K562 (cell line): ENCODE measurements around the gene NUP62. TPM values are rescaled to one million over a fixed set of nuclear protein-coding genes. Genes with fewer than 3 reads are reported as not detected.

Experiments used
- CBX8 ChIP-seq: fragments of 200-600 bp; sonication (generic); IDR thresholded peaks from 2 replicates; pipeline ENCODE4 v1.6.1; 2012; ENCODE audit warnings: borderline replicate concordance, mixed run types, low read depth, mild to moderate bottlenecking, moderate library complexity, mixed read lengths, low read length, control low read depth, inconsistent platforms; ENCODE audit not compliant: poor library complexity, severe bottlenecking; ENCODE audit errors: extremely low read depth
- CTBP1 ChIP-seq: fragments of 450-650 bp; IDR thresholded peaks from 2 replicates; pipeline ENCODE4 v1.6.1; 2016; ENCODE audit warnings: borderline replicate concordance
- CUX1 ChIP-seq: fragments of 200-800 bp; sonication (Bioruptor generic); IDR thresholded peaks from 2 replicates; pipeline ENCODE4 v1.6.1; 2016; ENCODE audit warnings: missing genetic modification characterization, missing compliant biosample characterization
- TEAD1 ChIP-seq, 2 experiments: fragments of 450-650 bp in 1 of 2; sonication (generic) in 1 of 2; formaldehyde crosslinking; IDR thresholded peaks; 2 replicates each; pipeline versions ENCODE4 v1.4.0 to v1.8.0; 2020 to 2022; ENCODE audit warnings: mild to moderate bottlenecking in 2 of 2, missing genetic modification reagents in 1 of 2
- ZNF253 ChIP-seq: fragments of 250-450 bp; sonication (Bioruptor Pico); conservative IDR thresholded peaks from 2 replicates; pipeline ENCODE4 v1.6.1; 2021; ENCODE audit warnings: mild to moderate bottlenecking
- ZNF444 ChIP-seq: fragments of 250-450 bp; sonication (Bioruptor Pico); IDR thresholded peaks from 2 replicates; pipeline ENCODE4 v1.4.0; 2020; ENCODE audit warnings: mild to moderate bottlenecking, moderate library complexity
- ZNF75A ChIP-seq: fragments of 450-650 bp; formaldehyde crosslinking; IDR thresholded peaks from 2 replicates; pipeline ENCODE4 v1.4.0; 2020; ENCODE audit warnings: mild to moderate bottlenecking
- polyA plus RNA-seq, 8 experiments: library from polyadenylated mRNA; depleted of rRNA in 4 of 8; stranded (reverse) in 5 of 8; unstranded in 3 of 8; fragments of >200 nt; fragmentation: Nextera tagmentation in 2 of 8; fragmentation: Illumina TruSeq in 1 of 8; extraction: Ambion mirVana in 2 of 8; extraction: Trizol in 1 of 8; gene quantifications; 2 replicates each; pipeline versions ENCODE4 v1.2.1 to v1.2.3, GENCODE V29; 2011 to 2014; ENCODE audit warnings: inconsistent platforms in 1 of 8, missing spikeins in 1 of 8
- total RNA-seq, 7 experiments: library from RNA; depleted of rRNA in 6 of 7; stranded (reverse); fragments of >200 nt in 6 of 7; fragmentation: Illumina TruSeq in 2 of 7; extraction: Trizol in 2 of 7; gene quantifications; 2 replicates each; pipeline versions ENCODE4 v1.2.1 to v1.2.3, GENCODE V29; 2011 to 2021; ENCODE audit warnings: low replicate concordance in 1 of 7
- TF ChIP-seq, protein P1 (sequence below): fragments of 250-450 bp; sonication (Bioruptor Pico); IDR thresholded peaks from 2 replicates; pipeline ENCODE4 v1.5.0; 2021; ENCODE audit warnings: mild to moderate bottlenecking, moderate library complexity

Gene NUP62
- total and polyA plus RNA-seq, 9 of the 15 experiments (the other 6 are each of a cell fraction or from before 2014, with no cell fraction given), result 16.9 to 109 (median 66.0) TPM

DNA sequence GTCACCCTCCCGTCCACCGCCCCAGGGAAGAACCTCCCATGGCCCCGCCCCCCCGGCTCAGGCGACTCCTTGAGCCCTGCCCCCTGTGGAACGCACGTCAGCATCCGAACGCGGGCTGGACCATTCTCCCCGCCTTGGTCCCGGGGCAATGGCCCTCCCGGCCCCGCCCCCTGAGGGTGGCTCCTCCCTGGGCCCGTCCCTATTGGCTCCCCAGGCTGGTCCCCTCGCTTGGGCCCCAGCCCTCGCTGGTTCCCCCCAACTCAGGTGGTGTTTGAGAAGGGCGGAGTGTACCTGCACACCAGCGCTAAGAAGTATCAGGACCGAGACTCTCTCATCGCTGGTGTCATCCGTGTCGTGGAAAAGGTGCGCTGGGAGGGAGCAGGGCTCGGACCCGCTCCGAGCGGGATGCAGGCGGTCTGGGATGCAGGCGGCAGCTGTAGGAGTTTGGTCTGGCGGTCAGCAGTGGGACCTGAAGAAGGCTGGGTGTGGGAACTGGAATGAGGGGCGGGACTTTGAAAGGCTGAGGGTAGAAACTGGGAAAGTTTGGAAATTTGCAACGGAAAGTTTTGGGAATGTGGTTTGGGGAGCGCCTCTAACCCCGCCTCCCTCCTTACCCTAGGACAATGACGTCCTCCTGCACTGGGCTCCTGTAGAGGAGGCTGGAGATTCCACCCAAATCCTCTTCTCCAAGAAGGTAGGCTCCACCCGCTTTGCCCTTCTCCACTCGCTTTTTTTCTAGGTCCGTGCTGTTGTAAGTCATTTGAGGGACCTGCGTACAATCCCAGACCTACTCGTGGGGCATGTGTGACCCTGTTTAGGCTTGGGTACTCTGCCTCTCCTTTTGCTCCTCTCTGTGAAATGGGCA lies 51.2 kb downstream of the NUP62 start (continued):
- TF ChIP-seq, protein P1, sequence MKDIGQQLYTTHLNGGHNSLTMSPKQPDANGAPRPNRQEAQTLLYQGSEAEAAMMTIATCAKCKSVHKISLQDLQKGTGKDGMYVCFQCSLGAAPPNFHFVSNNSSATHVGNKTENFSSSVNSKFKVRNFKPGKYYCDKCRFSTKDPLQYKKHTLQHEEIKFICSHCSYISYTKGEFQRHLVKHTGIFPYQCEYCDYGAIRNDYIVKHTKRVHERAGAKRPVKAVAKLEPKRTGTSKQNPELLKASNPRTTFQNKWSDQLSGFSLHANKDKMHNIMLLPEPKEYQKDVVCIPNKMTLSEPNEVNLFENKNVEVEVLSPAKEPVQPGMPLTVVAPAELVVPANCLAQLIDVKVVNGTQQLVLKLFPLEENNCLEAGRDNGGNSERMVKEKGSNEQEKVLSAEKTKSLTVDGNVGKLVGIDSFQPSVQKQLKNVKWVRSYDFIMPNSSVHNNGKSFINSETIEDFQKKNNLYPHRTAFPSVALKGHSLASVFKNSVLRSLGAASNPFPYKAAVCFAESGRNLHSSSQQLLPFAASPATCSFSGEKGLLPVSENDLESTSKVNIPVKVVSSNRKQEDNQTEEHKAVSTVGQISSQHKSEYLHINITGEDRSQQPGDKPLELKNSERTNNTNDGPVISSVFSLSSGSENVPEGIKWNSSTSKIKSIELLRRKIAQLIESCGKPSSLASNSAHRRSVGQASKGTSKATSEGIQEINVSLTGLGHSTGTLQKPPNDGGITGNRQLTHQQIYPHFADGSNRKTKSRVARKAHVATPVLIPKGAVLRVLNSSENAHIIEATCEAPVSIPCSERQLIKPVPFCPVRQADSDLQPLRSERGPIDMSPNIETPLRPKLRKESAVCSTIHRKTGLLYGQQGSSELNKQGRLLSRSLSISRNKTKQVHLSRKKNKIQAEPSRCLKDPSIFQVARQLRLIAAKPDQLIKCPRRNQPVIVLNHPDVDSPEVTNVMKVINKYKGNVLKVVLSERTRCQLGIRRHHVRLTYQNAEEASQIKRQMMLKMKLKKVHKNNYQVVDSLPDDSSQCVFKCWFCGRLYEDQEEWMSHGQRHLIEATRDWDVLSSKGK, result no peak
- TF ChIP-seq ZNF75A (CRISPR knock-in tag) (no peak), ZNF444 (CRISPR knock-in tag) (no peak), TEAD1 (CRISPR knock-in tag; IDR thresholded peaks at IDR 0.05) (0 out of 4 replicates have a peak, but pooled peaks of 1 of the 2 experiments have one; percentile 3), CBX8 (no peak), CUX1 (CRISPR knock-in tag) (no peak), ZNF253 (CRISPR knock-in tag) (no peak), CTBP1 (peak; percentile 67; the same call in 1 of the 2 replicates)
